Stimulated activated CD4-positive, alpha-beta T cell treated with anti-CD3 and anti-CD28 coated beads, TNF-alpha, amount 100 ng/mL, for 48 hours (primary cell): ENCODE measurements around the gene HLA-G.

Source experiments
- DNase-seq, 3 donors: peaks; one replicate each; pipeline ENCODE4 v3.0.0-alpha.2; 2020; ENCODE audit warnings: low read depth in 3 of 3

HLA-G gene

GRCh38 chr6:29816030-29816429 lies 11.6 kb upstream of the HLA-G start:
- DNase-seq = no peak

- no peak for DNase-seq
Measured at GRCh38 chr6:29818892-29819291, 8.7 kb upstream of the HLA-G start.

- no peak for DNase-seq
Measured at GRCh38 chr6:29824144-29824543, 3.5 kb upstream of the HLA-G start.

GRCh38 chr6:29825848-29826247 lies 1.8 kb upstream of the HLA-G start:
- DNase-seq = no peak

GRCh38 chr6:29826271-29826670 lies 1.4 kb upstream of the HLA-G start:
- no peak for DNase-seq

- peak in 2 of 3 donors; percentile 23 to 31 for DNase-seq
Measured at GRCh38 chr6:29828471-29828797, 809 bp downstream of the HLA-G start.

- DNase-seq = no peak
Measured at GRCh38 chr6:29829766-29830165, 2.1 kb downstream of the HLA-G start.

- no peak for DNase-seq
Measured at GRCh38 chr6:29830409-29830808, 2.8 kb downstream of the HLA-G start.

GRCh38 chr6:29831776-29832175 lies 4.2 kb downstream of the HLA-G start:
- DNase-seq = no peak

- peak; percentile 19 to 33 (median 24) for DNase-seq
Measured at GRCh38 chr6:29834564-29835436, 7.2 kb downstream of the HLA-G start.

- no peak for DNase-seq
Measured at GRCh38 chr6:29839917-29840316, 12.3 kb downstream of the HLA-G start.

- DNase-seq = no peak
Measured at GRCh38 chr6:29841030-29841429, 13.4 kb downstream of the HLA-G start.

- DNase-seq = peak; percentile 30 to 60 (median 45)
Measured at GRCh38 chr6:29845405-29846006, 17.9 kb downstream of the HLA-G start.

- DNase-seq = peak; percentile 70 to 78 (median 76)
Measured at GRCh38 chr6:29847871-29848630, 20.4 kb downstream of the HLA-G start.

GRCh38 chr6:29850011-29850553 lies 22.5 kb downstream of the HLA-G start:
- DNase-seq = peak in 2 of 3 donors; percentile 7 to 31

- DNase-seq = no peak
Measured at GRCh38 chr6:29851190-29851589, 23.6 kb downstream of the HLA-G start.

GRCh38 chr6:29853245-29853644 lies 25.6 kb downstream of the HLA-G start:
- DNase-seq = no peak

GRCh38 chr6:29858006-29858405 lies 30.4 kb downstream of the HLA-G start:
- DNase-seq = no peak

GRCh38 chr6:29861521-29862255 lies 34.1 kb downstream of the HLA-G start:
- no peak for DNase-seq

- no peak for DNase-seq
Measured at GRCh38 chr6:29864037-29864810, 36.6 kb downstream of the HLA-G start.

- DNase-seq = no peak
Measured at GRCh38 chr6:29865631-29866030, 38.0 kb downstream of the HLA-G start.
